PC-9 (cell line): ENCODE data around the gene NET1.

ENCODE experiments used
- EZH2 ChIP-seq: fragments of 200-600 bp; sonication (generic); IDR thresholded peaks from 2 replicates; pipeline ENCODE4 v1.8.0; 2017; ENCODE audit warnings: antibody characterized with exemption, low read depth
- TF ChIP-seq, protein P1 (sequence below): fragments of 200-600 bp; sonication (generic); conservative IDR thresholded peaks from 2 replicates; pipeline ENCODE4 v1.6.1; 2017; ENCODE audit warnings: mixed run types, antibody characterized with exemption, mild to moderate bottlenecking, moderate library complexity

- no peak for TF ChIP-seq EZH2
- TF ChIP-seq, protein P1, sequence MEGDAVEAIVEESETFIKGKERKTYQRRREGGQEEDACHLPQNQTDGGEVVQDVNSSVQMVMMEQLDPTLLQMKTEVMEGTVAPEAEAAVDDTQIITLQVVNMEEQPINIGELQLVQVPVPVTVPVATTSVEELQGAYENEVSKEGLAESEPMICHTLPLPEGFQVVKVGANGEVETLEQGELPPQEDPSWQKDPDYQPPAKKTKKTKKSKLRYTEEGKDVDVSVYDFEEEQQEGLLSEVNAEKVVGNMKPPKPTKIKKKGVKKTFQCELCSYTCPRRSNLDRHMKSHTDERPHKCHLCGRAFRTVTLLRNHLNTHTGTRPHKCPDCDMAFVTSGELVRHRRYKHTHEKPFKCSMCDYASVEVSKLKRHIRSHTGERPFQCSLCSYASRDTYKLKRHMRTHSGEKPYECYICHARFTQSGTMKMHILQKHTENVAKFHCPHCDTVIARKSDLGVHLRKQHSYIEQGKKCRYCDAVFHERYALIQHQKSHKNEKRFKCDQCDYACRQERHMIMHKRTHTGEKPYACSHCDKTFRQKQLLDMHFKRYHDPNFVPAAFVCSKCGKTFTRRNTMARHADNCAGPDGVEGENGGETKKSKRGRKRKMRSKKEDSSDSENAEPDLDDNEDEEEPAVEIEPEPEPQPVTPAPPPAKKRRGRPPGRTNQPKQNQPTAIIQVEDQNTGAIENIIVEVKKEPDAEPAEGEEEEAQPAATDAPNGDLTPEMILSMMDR, result no peak
Observed at GRCh38 chr10:5385224-5385623, 27.1 kb upstream of the NET1 start.
